Measurements from ENCODE around the gene CTDSPL2. TPM values are rescaled to one million over a fixed set of nuclear protein-coding genes. Genes with fewer than 3 reads are reported as not detected.

The CTDSPL2 gene
- total RNA-seq, 1 experiment from 2014 or later = 98.0 TPM

GRCh38 chr15:44574734-44575133, 147.3 kb downstream of the CTDSPL2 start:
- Histone ChIP-seq H3F3A (ENCODE audit: low read length, unreplicated experiment) (no peaks in the 10 kb centered on the region), H3K9me3 (ENCODE audit: low read length) (no peaks in the 10 kb centered on the region), H3K9ac (ENCODE audit: low read length) (no peak overlapping the region), H3K4me2 (ENCODE audit: low read length) (no peak overlapping the region), H3K27ac (ENCODE audit: low read length) (no peak overlapping the region), H3K4me3 (ENCODE audit: low read length) (no peak overlapping the region), H2AFZ (ENCODE audit: low read length) (no peak overlapping the region), H3K4me1 (ENCODE audit: insufficient read depth, low read length) (peaks cover 5% of the 10 kb centered on the region), H3K36me3 (ENCODE audit: low read depth, low read length) (peaks cover 3% of the 10 kb centered on the region; the same call in 1 of the 2 replicates), H3K9me2 (replicated peaks; ENCODE audit: low read length) (no peaks in the 10 kb centered on the region), H4K20me1 (ENCODE audit: low read length) (no peaks in the 10 kb centered on the region), H3K27me3 (ENCODE audit: low read length) (no peaks in the 10 kb centered on the region), H3K79me2 (ENCODE audit: low read length) (no peaks in the 10 kb centered on the region)
- CTCF ChIA-PET = no interaction called here
- no peak for DNase-seq
- intact Hi-C loops (cut with micrococcal nuclease) = no loop called here
- TF ChIP-seq CTCF (conservative IDR thresholded peaks at IDR 0.05; ENCODE audit: low read depth, low read length) (no peak), EZH2phosphoT487 (IDR thresholded peaks at IDR 0.05; ENCODE audit: borderline replicate concordance, low read length) (no peak), EZH2 (IDR thresholded peaks at IDR 0.05; ENCODE audit: low read length, unreplicated experiment) (no peak)
- no TSS peak for BruUV-seq (replicated peaks)
- POLR2A ChIA-PET (ENCODE audit: unreplicated experiment) = interaction anchor here (0.7 kb wide), 1 partner anchor 29 kb away, joined by 3 read pairs; no protein-coding TSS in a partner anchor
- ATAC-seq = no peak

Other genes starting within 250 kb of the CTDSPL2 start
- 8.7 and 12.2 TPM in 2 replicates for gene FRMD5, start 232.4 kb upstream of the CTDSPL2 start, total RNA-seq (2014; rRNA removed)
- 58.8 and 72.2 TPM in 2 replicates for gene GOLM2, start 138.9 kb upstream of the CTDSPL2 start, total RNA-seq (2014; rRNA removed)
- gene EIF3J, start 109.5 kb downstream of the CTDSPL2 start, total RNA-seq (2014; rRNA removed) = 38.2 and 39.0 TPM in 2 replicates
- 37.2 and 54.1 TPM in 2 replicates for gene SPG11, start 236.0 kb downstream of the CTDSPL2 start, total RNA-seq (2014; rRNA removed)